Ishikawa (cell line): ENCODE results near the gene ANKRD11.

Experiments used
- CEBPB ChIP-seq: IDR thresholded peaks from 2 replicates; pipeline ENCODE4 v1.6.1; 2012
- TAF1 ChIP-seq: IDR thresholded peaks from 2 replicates; pipeline ENCODE4 v1.6.1; 2012; ENCODE audit warnings: low read depth, mild to moderate bottlenecking
- TF ChIP-seq, protein P1 (sequence below): IDR thresholded peaks from 2 replicates; pipeline ENCODE4 v1.6.1; 2012

DNA sequence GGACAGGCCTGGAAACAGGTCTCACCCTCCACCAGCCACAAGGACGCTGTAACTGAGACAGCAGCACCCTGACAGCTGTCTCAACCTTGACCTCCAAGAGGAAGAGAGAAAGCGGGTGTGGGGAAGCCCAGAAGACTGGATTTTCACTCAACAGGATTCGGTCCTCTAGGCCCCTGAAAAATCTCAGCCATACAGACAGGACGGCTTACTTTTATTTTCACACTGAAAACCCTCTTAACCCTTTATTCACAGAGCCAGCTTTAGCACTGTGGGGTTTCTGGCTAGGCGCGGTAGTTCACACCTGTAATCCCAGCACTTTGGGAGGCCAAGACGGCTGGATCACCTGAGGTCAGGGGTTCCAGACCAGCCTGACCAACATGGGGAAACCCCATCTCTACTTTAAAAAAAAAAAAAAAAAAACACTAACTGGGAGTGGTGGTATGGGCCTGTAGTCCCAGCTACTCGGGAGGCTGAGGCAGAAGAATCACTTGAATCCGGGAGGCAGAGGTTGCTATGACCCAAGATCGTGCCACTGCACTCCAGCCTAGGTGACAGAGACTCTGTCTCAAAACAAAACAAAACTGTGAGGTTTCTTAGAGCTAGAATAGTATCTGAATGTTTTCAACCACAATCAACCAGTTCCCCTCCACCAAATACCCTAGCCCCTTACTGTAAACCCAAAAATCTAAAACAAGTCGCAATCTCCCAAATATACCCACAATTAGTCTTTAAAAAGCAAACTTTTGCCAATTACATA is 5.3 kb downstream of the ANKRD11 start:
- TF ChIP-seq TAF1 (no peak), CEBPB (no peak)
- TF ChIP-seq, protein P1, sequence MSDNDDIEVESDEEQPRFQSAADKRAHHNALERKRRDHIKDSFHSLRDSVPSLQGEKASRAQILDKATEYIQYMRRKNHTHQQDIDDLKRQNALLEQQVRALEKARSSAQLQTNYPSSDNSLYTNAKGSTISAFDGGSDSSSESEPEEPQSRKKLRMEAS = no peak
